Epithelial cell of prostate (primary cell): Measurements from ENCODE around the gene ZFP1.
"Not testable (repeated sequence)": the region's sequence is repeated elsewhere in the genome, so short reads cannot be mapped to it uniquely, and the experiment has no call there.

Source experiments
- DNase-seq: peaks from one replicate; pipeline ENCODE4 v3.0.0-alpha.2; 2011; ENCODE audit warnings: low read depth, low spot score
- H3K27ac ChIP-seq: fragments of 450-650 bp; 2 replicates; pipeline ENCODE4 v1.5.1; 2017; ENCODE audit warnings: mild to moderate bottlenecking

Gene ZFP1

DNA sequence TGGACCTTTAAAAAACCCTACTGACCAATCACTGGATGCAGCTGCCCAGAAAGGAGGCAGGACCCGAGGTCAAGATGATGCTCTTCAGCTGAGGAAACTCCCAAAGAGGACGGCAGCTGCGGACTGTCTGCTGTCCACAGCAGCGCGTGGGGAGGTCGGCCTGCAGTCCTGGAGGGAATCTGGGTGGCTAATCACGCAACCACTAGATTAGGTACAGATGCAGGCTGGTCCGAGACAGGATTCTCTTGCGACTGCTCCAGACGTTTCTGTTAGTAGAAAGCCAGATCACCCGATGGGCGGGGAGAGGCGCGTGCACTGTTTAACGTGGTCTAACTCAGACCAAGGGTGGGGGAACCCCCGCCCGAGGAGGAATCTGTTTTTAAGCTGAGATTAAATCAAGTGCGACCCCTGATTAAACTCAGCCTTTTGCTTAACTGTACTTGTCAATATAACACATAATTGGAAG lies 49.8 kb downstream of the ZFP1 start:
- H3K27ac ChIP-seq: no peak overlapping the region
- DNase-seq: no peak

DNA sequence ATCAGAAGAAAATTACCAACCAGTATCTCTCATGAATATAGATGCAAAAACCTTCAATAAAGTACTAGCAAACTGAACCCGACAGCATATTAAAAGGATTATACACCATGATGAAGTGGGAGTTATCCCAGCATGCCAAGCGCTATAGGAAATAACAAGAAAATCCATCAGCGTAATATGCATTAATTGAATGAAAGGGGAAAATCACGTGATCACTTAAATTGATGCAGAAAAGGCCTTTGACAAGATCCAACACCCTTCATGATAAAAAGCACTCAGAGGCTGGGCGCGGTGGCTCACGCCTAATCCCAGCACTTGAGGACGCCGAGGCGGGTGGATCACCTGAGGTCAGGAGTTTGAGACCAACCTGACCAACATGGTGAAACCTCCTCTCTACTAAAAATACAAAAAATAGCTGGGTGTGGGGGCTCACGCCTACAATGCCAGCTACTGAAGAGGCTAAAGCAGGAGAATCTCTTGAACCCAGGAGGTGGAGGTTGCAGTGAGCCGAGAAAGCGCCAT lies 53.8 kb downstream of the ZFP1 start:
- no peak overlapping the region for H3K27ac ChIP-seq
- no peak for DNase-seq

DNA sequence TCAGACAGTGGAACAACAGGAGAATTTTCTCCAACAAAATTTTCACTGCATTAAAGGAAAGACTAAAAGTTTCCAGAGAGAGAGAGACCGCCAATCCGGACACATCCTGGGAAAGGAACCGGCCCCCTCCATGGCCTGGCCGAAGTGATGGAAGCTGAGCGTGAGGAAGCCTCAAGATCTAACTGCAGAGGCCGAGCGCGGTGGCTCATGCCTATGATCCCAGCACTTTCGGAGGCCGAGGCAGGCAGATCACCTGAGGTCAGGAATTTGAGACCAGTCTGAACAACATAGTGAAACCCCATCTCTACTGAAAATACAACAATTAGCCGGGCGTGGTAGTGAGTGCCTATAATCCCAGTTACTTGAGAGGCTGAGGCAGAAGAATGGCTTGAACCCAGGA lies 54.8 kb downstream of the ZFP1 start:
- no peak for DNase-seq
- H3K27ac ChIP-seq: no peak overlapping the region

DNA sequence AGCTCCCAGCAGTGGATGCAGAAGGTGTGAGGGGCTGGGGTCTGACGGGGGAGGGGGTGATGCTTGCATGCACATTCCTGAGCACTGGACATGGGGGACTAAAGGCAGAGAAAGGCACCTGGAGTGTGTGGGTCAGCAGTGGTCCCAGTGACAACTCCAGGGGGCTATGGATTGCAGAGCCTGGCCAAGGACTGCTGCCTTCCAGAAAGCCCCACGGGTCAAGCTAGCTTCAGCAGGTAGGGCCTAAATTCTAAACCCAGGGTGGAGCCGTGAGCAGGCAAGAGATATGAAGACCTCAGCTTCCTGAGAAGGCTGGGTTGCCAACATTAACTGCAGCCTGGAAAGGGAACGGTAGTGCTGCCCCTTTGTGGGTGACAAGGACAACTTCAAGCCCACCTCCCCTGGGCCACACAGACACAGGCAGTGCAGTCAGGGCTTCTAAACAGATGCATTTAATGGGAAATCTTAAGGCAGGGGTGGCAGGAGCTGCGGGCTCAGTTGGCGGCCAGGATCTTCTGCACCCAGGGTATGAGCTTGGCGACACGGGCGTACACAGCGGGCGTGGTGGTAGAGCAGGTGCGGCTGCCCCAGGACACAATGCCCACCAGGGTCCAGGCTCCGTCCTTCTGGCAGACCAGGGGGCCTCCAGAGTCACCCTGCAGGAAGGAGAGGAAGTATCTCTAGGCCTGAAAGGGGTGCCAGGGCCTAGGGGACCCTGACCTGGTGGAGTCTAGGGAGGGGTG lies 55.5 kb downstream of the ZFP1 start:
- DNase-seq: no peak

DNA sequence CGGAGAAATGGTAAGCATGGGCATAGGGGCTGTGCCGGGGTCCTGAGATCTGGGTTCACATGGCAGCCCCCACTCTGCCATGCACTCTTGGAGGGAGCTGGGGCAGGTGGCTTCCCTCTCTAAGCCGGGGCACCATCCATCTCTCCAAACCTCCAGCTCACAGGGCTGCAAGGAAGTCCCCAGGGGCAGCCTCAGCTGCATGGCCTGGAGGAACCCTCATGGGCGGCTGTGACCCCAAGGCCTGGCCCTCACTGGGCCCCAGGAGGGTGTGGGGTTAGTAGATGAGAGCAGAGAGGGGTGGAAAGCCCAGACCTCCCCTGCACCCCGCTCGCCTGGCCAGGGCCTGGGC lies 56.1 kb downstream of the ZFP1 start:
- no peak for DNase-seq
- H3K27ac ChIP-seq: no peak overlapping the region

More for the DNA sequence above, 55.5 kb downstream of the ZFP1 start:
- no peak overlapping the region for H3K27ac ChIP-seq

DNA sequence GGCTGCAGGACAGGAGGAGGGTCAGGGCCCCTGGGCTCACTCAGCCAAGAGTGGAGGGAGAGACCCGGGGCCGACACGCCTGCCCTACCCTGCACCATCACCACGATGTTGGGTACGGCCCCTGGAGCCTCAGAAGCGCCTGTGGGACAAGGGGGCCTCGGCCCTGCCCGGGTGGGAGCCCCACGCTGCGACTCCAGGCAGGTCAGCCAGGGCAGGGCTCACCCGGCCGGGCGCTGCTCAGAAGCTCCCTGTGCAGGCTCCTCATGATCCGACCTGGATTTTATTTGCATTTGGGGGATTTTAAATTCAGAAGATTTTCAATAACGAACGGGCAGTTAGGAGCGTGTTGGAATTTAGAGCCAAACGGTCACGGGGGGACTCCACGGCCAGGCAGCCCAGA lies 56.6 kb downstream of the ZFP1 start:
- H3K27ac ChIP-seq, DNase-seq: not testable (repeated sequence)

DNA sequence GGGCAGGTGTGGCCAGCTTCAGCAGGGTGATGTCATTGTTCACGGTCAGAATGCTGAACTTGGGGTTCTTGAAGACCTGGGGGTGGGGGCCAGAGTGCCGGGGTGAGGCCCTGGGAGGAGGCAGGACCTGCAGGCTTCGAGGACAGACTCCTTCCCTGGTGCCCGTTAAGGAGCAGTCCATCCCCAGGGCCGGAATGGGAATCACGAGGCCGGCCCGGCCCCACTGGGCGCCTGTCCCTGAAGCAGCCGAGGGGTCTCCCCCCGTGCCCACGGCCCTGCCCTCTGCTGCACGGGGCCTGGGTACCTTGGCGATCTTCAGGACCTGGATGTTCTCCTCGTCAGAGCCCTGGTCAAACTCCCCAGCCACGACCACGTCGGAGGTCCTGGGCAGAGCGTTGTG lies 57.1 kb downstream of the ZFP1 start:
- DNase-seq, H3K27ac ChIP-seq: not testable (repeated sequence)

DNA sequence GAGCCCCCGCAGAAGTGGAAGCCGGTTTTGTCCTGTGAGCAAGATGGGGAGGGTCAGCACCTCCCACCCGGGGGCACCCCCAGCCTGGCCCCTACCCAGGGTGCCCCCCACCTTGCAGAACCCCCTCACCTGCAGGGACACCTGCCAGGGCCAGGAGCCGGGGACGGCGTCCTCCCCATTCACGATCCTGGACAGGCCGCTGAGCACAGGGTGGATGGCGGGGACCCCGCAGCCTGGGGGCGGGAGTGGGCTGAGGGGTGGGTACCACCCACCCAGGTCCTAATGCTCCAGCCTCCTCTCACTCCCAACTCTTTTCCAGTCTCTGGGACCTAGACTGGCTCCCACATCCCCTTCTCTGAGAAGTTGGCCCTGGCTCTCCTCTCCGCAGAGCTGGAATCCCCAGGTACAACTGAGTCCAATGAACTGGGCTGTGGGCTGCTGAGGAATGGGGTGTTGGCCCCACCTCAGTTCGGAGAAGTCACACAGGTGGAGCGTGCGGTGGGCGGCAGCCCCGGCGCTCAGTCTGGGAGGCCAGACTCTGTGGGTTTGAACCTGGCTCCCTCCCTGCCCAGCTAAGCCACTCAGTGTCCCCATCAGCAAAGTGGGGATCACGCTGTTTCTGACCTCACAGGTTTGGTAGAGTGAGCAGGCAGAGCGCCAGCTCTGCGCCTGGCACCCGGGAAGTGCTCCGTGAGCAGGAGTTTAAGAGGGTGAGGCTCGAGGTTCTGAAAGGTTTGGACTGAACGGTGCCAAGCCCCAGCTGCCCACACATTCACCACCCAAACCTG lies 57.8 kb downstream of the ZFP1 start:
- not testable (repeated sequence) for DNase-seq, H3K27ac ChIP-seq

DNA sequence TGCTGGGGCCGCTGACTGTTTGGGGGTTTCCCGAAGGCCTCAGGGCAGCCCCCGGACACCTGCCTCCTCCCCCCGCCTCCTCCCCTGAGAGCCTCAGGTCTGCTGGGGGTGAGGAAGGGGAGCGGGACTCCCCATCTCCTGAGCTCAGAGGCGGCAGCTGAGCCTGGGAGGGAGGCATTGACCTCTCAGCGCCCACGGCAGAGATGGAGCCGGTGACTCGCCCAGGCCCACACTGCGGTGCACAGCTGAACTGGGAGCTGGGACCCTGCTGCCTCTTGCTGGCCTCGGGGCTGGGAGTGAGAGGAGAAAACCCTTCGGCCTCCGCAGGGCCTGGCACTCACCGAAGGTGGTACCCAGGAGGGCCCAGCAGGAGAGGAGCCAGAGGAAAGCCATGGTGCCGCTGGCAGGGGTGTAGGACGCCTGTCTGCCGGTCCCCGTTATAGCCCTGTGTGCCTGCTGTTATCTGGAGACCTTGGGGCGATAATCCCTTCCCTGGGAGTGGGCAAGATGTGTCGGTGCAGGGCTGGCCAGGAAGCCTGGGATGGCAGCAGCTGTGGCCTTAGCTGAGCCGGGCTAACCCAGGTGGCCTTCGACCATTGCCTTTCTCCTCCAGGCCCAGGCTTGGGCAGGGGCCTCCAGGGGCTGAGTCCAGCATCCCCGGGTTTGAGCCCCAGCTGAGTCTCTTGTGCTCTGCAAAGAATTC lies 58.6 kb downstream of the ZFP1 start, which contains the start of gene CTRB2:
TSS of gene CTRB2 (minus strand) at position 413 of the 703 bp plus-strand sequence. CDS start at position 393, 20 bp downstream.
- DNase-seq: no peak
- H3K27ac ChIP-seq: no peak within 1 kb of the TSS

DNA sequence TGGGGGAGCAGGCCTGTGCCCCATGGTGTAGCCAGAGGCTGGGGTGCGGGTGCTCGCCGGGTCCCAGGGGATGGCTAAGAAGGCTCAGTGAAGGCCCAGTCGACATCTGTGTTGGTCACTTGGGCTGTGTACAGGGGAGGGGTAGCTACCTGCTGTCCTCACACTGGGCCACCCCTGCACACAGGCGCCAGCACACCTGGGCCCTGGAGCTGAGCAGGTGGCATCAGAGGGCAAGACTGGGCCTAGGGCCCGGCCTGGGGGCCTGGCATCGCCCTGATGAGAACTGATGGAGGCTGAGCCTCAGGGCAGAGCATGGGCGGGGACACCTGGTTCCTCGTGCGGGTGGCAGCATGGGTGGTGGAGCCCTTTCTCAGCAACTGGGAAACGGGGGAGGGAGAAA lies 59.5 kb downstream of the ZFP1 start:
- DNase-seq: no peak
- H3K27ac ChIP-seq: no peak overlapping the region

DNA sequence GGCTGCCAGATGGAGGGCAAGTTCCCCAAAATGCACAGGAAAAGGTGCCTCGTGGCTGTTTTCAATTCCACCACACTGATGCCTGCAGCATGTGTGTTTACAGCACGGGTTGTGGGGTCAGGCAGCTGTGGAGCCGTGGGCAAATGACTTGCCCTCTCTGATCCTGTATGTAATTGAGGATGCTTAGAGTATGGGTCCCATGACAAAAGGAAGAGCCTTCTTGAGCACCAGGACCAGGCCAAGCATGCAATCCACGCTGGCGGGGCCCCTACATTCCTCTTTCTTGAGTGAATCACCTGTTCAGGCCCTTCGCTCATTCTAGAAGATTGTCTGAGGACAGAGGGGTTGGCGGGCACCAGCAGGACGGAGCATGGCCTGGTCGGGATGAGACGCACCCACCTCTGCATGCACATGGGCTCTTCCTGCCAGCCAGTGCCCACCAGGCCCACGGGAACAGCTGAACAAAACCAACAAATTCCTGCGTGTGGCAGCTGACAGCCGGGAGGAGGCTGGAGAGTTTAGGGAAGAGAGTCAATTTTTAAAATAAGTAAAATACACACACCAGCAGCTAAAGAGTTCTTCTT lies 60.0 kb downstream of the ZFP1 start:
- no peak for DNase-seq

DNA sequence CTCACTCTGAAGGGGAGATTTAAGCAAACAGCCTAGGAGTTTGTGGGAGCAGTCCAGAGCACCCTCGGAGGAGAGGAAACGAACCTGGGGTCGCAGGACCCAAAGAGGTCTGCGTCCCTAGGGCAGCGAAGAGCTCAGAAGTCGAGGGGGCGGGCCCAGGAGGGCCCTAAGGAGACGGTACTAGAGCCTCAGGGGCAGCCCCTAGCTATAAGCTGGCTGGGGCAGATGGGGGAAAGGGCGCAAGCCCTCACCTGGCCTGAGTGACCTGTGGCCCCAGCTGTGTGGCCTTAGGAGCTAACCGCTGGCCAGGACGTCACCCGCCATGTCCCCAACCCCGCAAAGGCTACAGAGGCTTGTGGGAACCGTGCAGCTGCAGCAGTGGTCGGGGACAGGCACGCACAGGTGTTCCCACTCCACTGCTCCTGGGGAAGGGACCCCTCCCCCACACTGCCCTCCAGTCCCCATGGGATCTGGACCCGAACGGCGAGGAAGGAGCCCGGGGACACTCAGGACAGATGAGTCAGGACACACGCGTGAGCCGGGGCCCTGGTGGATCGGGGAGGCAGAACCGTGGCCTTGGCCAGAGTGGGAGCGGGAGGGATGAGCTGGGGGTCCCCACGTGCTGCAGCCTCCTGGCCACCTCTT lies 60.7 kb downstream of the ZFP1 start:
- DNase-seq: no peak
- no peak overlapping the region for H3K27ac ChIP-seq

More for the DNA sequence above, 60.0 kb downstream of the ZFP1 start:
- H3K27ac ChIP-seq: no peak overlapping the region

DNA sequence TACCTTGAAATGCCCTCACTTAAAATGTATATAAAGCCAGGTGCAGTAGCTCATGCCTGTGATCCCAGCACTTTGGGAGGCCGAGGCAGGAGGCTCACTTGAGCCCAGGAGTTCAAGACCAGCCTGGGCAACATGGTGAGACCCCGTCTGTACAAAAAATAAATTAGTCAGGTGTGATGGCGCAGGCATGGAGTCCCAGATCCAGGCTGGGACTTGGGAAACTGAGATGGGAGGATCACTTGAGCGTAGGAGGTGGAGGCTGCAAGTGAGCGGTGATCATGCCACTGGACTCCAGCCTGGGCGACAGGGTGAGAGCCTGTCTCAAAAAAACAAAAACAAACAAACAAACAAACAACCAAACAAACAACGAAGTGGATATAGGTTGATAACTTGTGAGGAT lies 61.2 kb downstream of the ZFP1 start:
- H3K27ac ChIP-seq, DNase-seq: not testable (repeated sequence)

DNA sequence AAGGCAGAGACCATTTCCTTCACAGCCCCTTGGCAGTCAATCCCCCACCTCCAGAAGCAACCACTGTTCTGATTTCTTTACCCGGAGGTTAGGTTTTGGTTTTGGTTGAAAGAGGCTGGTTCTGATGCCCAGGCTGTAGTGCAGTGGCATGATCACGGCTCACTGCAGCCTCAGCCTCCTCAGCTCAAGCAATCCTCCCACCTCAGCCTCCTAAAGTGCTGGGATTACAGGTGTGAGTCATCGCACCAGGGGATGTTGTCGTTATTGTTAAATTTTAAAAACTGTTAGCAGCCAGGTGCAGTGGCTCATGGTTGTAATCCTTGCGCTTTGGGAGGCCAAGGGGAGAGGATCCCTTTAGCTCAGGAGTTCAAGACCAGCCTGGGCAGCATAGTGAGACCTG lies 61.6 kb downstream of the ZFP1 start:
- no peak overlapping the region for H3K27ac ChIP-seq
- no peak for DNase-seq

DNA sequence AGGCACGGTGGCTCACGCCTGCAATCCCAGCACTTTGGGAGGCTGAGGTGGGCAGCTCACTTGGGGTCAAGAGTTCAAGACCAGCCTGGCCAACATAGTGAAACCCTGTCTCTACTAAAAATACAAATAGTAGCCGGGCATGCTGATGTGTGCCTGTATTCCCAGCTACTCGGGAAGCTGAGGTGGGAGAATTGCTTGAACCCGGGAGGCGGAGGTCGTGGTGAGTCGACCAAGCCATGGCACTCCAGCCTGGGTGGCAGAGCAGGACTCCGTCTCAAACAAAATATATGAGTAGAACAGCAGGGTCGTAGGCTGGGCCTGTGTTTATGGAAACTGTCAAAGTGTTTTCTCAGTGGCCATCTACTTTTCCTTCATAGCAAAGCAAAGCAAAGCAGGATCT lies 63.0 kb downstream of the ZFP1 start:
- H3K27ac ChIP-seq, DNase-seq: not testable (repeated sequence)

DNA sequence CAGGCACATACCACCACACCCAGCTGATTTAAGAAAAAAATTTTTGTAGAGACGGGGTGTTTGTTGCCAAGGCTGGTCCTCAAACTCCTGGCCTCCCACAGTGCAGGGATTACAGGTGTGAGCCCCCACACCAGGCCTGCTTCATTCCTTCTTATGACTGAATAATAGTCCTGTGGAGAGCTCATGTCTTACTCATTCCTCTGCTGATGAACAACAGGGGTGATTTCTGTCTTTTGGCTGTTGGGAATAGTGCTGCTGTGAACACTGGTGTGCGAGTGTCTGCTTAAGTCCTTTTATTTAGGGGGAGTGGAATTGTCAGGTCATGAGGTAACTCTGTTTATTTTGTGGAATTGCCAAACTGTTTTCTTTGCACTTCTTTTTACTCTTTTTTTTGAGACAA lies 67.8 kb downstream of the ZFP1 start:
- no peak overlapping the region for H3K27ac ChIP-seq
- DNase-seq: no peak

DNA sequence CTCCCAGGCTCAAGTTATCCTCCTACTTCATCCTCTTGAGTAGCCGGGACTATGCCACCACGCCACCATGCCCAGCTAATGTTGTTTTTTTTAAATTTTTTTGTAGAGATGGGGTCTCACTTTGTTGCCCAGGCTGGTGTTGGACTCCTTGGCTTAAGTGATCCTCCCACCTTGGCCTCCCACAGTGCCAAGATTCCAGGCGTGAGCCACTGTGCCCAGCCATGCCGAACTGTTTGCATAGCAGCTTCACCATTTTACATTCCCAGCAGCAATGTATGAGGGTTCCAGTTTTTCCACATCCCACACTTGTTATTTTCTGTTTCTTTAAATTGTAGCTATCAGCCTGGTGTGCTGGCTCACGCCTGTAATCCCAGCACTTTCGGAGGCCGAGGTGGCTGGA lies 68.3 kb downstream of the ZFP1 start:
- no peak for DNase-seq
- H3K27ac ChIP-seq: no peak overlapping the region

DNA sequence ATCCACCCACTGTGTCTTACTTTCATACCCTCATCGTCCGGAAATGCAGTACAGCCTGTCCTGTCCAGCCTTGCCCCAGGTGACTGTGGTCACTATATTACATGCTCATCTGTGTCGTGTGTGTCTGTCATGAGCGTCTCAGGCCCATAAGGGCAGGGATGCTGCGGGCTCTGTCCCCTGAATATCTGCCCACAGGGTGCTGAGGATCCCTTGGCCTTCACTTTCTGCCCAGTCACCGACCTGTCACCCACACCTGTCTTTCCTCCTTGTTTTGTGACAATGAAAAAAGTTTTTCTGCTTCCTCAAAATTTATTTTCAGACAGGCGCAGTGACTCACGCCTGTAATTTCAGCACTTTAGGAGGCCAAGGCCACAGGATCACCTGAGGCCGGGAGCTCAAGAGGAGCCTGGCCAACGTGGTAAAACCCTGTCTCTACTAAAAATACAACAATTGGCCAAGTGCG lies 69.1 kb downstream of the ZFP1 start:
- no peak for DNase-seq
- no peak overlapping the region for H3K27ac ChIP-seq

DNA sequence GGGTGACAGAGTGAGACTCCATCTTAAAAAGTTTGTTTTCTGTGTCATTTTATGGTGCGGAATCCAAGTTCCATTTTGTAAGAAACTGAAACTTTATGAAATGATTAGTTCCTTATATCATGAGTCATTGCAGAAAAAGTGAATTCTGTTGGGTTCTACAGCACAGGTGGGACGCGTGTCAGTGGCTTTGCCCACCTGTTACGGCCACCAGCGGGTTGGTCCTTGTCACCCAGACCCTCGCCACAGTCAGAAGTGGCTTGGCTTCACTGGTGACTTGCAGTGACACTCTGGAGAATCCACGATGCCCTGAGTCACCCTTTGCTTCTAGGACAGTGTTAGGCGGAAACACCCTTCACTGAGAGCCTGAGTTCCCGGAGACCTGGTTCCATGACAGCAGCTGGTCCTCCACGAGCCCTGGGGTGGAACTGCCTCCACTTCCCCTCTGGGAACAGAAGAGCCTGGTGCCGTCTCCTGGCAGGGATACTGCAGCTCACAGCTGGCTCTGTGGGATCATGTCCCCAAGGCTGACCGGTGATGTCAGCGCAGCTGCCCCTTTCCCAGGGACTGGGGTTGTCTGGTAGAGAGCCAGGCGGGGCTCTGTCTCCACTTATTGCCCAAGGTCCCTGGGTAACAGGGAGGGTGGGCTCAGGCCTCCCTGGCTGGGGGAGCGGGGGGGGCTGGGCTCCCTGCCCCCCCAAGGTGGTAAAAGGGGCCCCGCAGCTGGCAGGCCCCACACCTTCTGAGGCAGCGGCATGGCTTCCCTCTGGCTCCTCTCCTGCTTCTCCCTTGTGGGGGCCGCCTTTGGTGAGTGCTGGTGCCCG lies 70.1 kb downstream of the ZFP1 start, which contains the start of gene CTRB1:
TSS of gene CTRB1 (plus strand) at position 733 of the 821 bp plus-strand sequence. CDS start at position 753, 20 bp downstream.
- H3K27ac ChIP-seq: no peak within 1 kb of the TSS
- DNase-seq: no peak
